ENCODE results near the gene HIRA.

- TF ChIP-seq, protein P1, sequence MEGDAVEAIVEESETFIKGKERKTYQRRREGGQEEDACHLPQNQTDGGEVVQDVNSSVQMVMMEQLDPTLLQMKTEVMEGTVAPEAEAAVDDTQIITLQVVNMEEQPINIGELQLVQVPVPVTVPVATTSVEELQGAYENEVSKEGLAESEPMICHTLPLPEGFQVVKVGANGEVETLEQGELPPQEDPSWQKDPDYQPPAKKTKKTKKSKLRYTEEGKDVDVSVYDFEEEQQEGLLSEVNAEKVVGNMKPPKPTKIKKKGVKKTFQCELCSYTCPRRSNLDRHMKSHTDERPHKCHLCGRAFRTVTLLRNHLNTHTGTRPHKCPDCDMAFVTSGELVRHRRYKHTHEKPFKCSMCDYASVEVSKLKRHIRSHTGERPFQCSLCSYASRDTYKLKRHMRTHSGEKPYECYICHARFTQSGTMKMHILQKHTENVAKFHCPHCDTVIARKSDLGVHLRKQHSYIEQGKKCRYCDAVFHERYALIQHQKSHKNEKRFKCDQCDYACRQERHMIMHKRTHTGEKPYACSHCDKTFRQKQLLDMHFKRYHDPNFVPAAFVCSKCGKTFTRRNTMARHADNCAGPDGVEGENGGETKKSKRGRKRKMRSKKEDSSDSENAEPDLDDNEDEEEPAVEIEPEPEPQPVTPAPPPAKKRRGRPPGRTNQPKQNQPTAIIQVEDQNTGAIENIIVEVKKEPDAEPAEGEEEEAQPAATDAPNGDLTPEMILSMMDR (conservative IDR thresholded peaks at IDR 0.05 in 1 of 2, IDR thresholded peaks at IDR 0.05 in 1 of 2; ENCODE audit: extremely low read depth in 1 of 2, insufficient read depth in 1 of 2, low read depth in 1 of 2, low read length in 2 of 2), result no peak
- TF ChIP-seq EZH2 (IDR thresholded peaks at IDR 0.05; ENCODE audit: borderline replicate concordance, low read length), result no peak
These were observed 33.8 kb downstream of the HIRA start for GRCh38 chr22:19397734-19398104.
